GM21723 (cell line): ENCODE measurements around the gene EFEMP1.
A peak's percentile ranks its signal among the peaks of the same experiment; 100 is the strongest.

Experiments used
- ATAC-seq: cut with Tn5 transposase; IDR thresholded peaks from one replicate; pipeline ENCODE4 v1.9.1; 2021; ENCODE audit warnings: mild to moderate bottlenecking, moderate library complexity; ENCODE audit not compliant: unreplicated experiment

Gene EFEMP1

GRCh38 chr2:55923091-55923981, at the start of gene EFEMP1:
TSS of gene EFEMP1 (minus strand) at chr2:55923782. CDS start at chr2:55922440, 1,342 bp downstream.
- peak; percentile 57 for ATAC-seq

GRCh38 chr2:55970500-55970899, 46.9 kb upstream of the EFEMP1 start:
- ATAC-seq, result no peak

- ATAC-seq, result no peak
Measured at GRCh38 chr2:55968941-55969340, 45.4 kb upstream of the EFEMP1 start.

GRCh38 chr2:55966401-55967118, 43.0 kb upstream of the EFEMP1 start:
- no peak for ATAC-seq

- no peak for ATAC-seq
Measured at GRCh38 chr2:55965966-55966365, 42.4 kb upstream of the EFEMP1 start.

GRCh38 chr2:55965276-55965675, 41.7 kb upstream of the EFEMP1 start:
- ATAC-seq, result no peak

GRCh38 chr2:55962915-55963314, 39.3 kb upstream of the EFEMP1 start:
- no peak for ATAC-seq

GRCh38 chr2:55961318-55961911, 37.8 kb upstream of the EFEMP1 start:
- ATAC-seq, result peak; percentile 56

GRCh38 chr2:55958756-55959155, 35.2 kb upstream of the EFEMP1 start:
- no peak for ATAC-seq

- ATAC-seq, result no peak
Measured at GRCh38 chr2:55957142-55957541, 33.6 kb upstream of the EFEMP1 start.

- no peak for ATAC-seq
Measured at GRCh38 chr2:55954306-55955035, 30.9 kb upstream of the EFEMP1 start.

GRCh38 chr2:55952415-55952814, 28.8 kb upstream of the EFEMP1 start:
- no peak for ATAC-seq

- ATAC-seq, result no peak
Measured at GRCh38 chr2:55951533-55951932, 28.0 kb upstream of the EFEMP1 start.

GRCh38 chr2:55949613-55950012, 26.0 kb upstream of the EFEMP1 start:
- no peak for ATAC-seq

GRCh38 chr2:55949211-55949610, 25.6 kb upstream of the EFEMP1 start:
- ATAC-seq, result no peak

GRCh38 chr2:55948176-55948923, 24.8 kb upstream of the EFEMP1 start:
- no peak for ATAC-seq

GRCh38 chr2:55947752-55948151, 24.2 kb upstream of the EFEMP1 start:
- no peak for ATAC-seq

GRCh38 chr2:55946793-55947192, 23.2 kb upstream of the EFEMP1 start:
- no peak for ATAC-seq

GRCh38 chr2:55943466-55943865, 19.9 kb upstream of the EFEMP1 start:
- ATAC-seq, result no peak

GRCh38 chr2:55936351-55936750, 12.8 kb upstream of the EFEMP1 start:
- ATAC-seq, result no peak
